HepG2 (cell line): Measurements from ENCODE around the gene TEX13D.

Experiments
- BCL6 ChIP-seq: IDR thresholded peaks from 2 replicates; pipeline ENCODE4 v1.6.1; 2016; ENCODE audit warnings: missing genetic modification reagents, missing compliant biosample characterization
- EP300 ChIP-seq, 3 experiments: sonication (generic) in 1 of 3; formaldehyde crosslinking in 1 of 3; IDR thresholded peaks; 2 replicates each; pipeline versions ENCODE4 v1.5.1 to v1.6.1; 2011 to 2020; ENCODE audit warnings: low read depth in 2 of 3, low read length in 2 of 3, borderline replicate concordance in 1 of 3, improper control_type of control experiment in 1 of 3, mild to moderate bottlenecking in 1 of 3, missing genetic modification reagents in 1 of 3, moderate library complexity in 1 of 3
- JUND ChIP-seq: sonication (generic); formaldehyde crosslinking; IDR thresholded peaks from 2 replicates; pipeline ENCODE4 v1.8.0; 2022; ENCODE audit warnings: mild to moderate bottlenecking, missing genetic modification reagents
- RFX5 ChIP-seq: IDR thresholded peaks from 2 replicates; pipeline ENCODE4 v1.6.1; 2011; ENCODE audit warnings: low read depth, low read length, improper control_type of control experiment
- SMAD1 ChIP-seq: sonication (generic); formaldehyde crosslinking; IDR thresholded peaks from 2 replicates; pipeline ENCODE4 v1.4.0; 2020; ENCODE audit warnings: missing genetic modification reagents, low read depth, mild to moderate bottlenecking, borderline replicate concordance
- ZNF10 ChIP-seq: sonication (generic); formaldehyde crosslinking; IDR thresholded peaks from 2 replicates; pipeline ENCODE4 v1.4.0; 2020; ENCODE audit warnings: mild to moderate bottlenecking, low read depth, missing genetic modification reagents, borderline replicate concordance
- ZNF619 ChIP-seq: sonication (generic); formaldehyde crosslinking; IDR thresholded peaks from 2 replicates; pipeline ENCODE4 v1.4.0; 2020; ENCODE audit warnings: mild to moderate bottlenecking, missing genetic modification reagents
- ZNF7 ChIP-seq: IDR thresholded peaks from 2 replicates; pipeline ENCODE4 v1.6.1; 2016; ENCODE audit warnings: missing biosample characterization, missing genetic modification reagents
- TF ChIP-seq, protein P1 (sequence below): sonication (generic); formaldehyde crosslinking; IDR thresholded peaks from 2 replicates; pipeline ENCODE4 v1.5.1; 2020; ENCODE audit warnings: missing genetic modification reagents, mild to moderate bottlenecking, borderline replicate concordance
- TF ChIP-seq, protein P2 (sequence below): sonication (generic); formaldehyde crosslinking; IDR thresholded peaks from 2 replicates; pipeline ENCODE4 v1.4.0; 2020; ENCODE audit warnings: missing genetic modification reagents

DNA sequence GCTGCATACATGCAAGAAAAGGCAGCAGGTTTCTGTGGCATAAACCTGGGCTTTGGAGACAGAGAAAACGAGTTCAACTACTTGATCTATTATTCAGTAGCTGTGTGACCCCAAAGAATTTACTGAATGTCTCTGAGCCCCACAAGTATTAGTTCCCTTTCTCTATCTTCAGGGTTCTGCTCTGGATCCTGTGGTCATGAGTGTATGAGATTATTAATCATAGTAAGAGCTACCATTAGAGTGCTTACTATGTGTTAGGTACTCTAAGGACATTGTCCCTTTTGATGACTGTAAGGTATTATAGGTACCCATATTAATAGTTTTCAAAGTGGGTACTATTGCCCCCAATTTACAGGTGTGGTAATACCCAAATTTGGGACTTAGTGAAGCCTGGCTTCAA, 5.5 kb downstream of the TEX13D start:
- TF ChIP-seq SMAD1 (CRISPR knock-in tag) (no peak), ZNF10 (no peak), BCL6 (no peak), JUND (no peak), EP300 (IDR thresholded peaks at IDR 0.05; ENCODE audit: low read depth in 2 of 2, low read length in 2 of 2) (no peak), EP300 (CRISPR knock-in tag; IDR thresholded peaks at IDR 0.05; ENCODE audit: borderline replicate concordance) (no peak), ZNF619 (CRISPR knock-in tag) (no peak), ZNF7 (CRISPR knock-in tag) (no peak), RFX5 (no peak)
- TF ChIP-seq, protein P1, sequence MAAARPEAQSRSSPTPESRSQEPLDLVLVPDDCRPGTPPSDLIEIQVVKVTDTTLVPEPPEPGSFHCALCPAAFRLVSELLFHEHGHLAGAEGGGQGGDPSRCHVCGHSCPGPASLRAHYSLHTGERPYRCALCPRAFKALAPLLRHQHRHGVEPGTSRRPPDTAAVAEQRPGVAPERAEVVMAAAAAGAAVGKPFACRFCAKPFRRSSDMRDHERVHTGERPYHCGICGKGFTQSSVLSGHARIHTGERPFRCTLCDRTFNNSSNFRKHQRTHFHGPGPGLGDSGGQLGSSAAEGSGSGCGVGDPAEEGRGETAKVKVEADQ (CRISPR knock-in tag) = no peak
- TF ChIP-seq, protein P2, sequence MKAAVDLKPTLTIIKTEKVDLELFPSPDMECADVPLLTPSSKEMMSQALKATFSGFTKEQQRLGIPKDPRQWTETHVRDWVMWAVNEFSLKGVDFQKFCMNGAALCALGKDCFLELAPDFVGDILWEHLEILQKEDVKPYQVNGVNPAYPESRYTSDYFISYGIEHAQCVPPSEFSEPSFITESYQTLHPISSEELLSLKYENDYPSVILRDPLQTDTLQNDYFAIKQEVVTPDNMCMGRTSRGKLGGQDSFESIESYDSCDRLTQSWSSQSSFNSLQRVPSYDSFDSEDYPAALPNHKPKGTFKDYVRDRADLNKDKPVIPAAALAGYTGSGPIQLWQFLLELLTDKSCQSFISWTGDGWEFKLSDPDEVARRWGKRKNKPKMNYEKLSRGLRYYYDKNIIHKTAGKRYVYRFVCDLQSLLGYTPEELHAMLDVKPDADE (CRISPR knock-in tag) = no peak
